Thyroid gland (tissue), 4 donors: ENCODE data around the gene SOWAHC.

Experiments
- POLR2A ChIP-seq, 2 donors: fragments of 450-650 bp; IDR thresholded peaks; one replicate each; pipeline ENCODE4 v1.6.1; 2017; ENCODE audit warnings: antibody characterized with exemption in 2 of 2, mild to moderate bottlenecking in 2 of 2, moderate library complexity in 1 of 2
- TF ChIP-seq, protein P1 (sequence below), 6 experiments: fragments of 200-600 bp in 3 of 6; fragments of 450-650 bp in 3 of 6; sonication (generic) in 3 of 6; IDR thresholded peaks; one replicate each; pipeline ENCODE4 v1.5.1; 2016 to 2019; ENCODE audit warnings: antibody characterized with exemption in 6 of 6, mild to moderate bottlenecking in 2 of 6, inconsistent platforms in 1 of 6, moderate library complexity in 1 of 6

DNA sequence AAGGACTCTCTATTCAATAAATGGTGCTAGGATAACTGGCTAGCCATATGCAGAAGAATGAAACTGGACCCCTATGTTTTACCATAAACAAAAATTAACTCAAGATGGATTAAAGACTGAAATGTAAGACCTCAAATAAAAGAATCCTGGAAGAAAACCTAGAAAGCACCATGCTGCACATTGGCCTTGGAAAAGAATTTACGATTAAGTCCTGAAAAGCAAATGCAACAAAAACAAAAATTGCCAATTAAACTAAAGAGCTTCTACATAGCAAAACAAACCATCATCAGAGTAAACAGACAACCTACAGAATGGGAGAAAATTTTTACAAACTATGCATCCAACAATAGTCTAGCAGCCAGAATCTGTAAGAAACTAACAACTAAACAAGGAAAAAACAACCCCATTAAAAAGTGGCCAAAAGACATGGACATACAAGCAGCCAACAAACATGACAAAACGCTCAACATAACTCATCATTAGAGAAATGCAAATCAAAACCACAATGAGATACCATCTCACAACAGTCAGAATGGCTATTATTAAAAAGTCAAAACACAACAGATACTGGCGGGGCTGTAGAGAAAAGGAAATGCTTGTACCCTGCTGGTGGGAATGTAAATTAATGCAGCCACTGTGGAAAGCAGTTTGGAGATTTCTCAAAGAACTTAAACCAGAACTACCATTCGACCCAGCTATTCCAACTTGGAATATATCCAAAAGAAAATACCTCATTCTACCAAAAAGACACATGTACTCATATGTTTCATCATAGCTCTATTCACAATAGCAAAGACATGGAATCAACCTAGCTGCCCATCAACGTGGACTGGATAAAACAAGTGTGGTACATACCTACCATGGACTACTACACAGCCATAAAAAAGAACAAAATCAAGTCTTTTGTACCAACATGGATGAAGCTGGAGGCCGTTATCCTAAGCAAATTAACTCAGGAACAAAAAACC, 31.0 kb upstream of the SOWAHC start:
- TF ChIP-seq, protein P1, sequence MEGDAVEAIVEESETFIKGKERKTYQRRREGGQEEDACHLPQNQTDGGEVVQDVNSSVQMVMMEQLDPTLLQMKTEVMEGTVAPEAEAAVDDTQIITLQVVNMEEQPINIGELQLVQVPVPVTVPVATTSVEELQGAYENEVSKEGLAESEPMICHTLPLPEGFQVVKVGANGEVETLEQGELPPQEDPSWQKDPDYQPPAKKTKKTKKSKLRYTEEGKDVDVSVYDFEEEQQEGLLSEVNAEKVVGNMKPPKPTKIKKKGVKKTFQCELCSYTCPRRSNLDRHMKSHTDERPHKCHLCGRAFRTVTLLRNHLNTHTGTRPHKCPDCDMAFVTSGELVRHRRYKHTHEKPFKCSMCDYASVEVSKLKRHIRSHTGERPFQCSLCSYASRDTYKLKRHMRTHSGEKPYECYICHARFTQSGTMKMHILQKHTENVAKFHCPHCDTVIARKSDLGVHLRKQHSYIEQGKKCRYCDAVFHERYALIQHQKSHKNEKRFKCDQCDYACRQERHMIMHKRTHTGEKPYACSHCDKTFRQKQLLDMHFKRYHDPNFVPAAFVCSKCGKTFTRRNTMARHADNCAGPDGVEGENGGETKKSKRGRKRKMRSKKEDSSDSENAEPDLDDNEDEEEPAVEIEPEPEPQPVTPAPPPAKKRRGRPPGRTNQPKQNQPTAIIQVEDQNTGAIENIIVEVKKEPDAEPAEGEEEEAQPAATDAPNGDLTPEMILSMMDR (IDR thresholded peaks at IDR 0.05) = no peak
- no peak for TF ChIP-seq POLR2A (IDR thresholded peaks at IDR 0.05)
